ENCODE data around the gene LRPAP1. TPM values are rescaled to one million over a fixed set of nuclear protein-coding genes. Genes with fewer than 3 reads are reported as not detected.

The LRPAP1 gene
- total and polyA plus RNA-seq, 2 donors (not counting 1 experiment from before 2014, with no cell fraction given), result 64.6 to 86.8 TPM

- H3K27ac Mint-ChIP-seq, result no peak overlapping the region
- Histone ChIP-seq H3K4me1 (ENCODE audit: control insufficient read depth in 2 of 2, insufficient read depth in 2 of 2, low read length in 2 of 2) (no peaks in the 10 kb centered on the region), H3K9ac (ENCODE audit: low read length) (no peak overlapping the region), H4K20me1 (ENCODE audit: control insufficient read depth, insufficient read depth, low read length, poor library complexity, severe bottlenecking) (peaks cover 26% of the 10 kb centered on the region), H3K79me2 (ENCODE audit: control insufficient read depth, insufficient read depth, low read length) (peaks cover 16% of the 10 kb centered on the region), H3K27ac (ENCODE audit: low read length in 2 of 2) (no peak overlapping the region), H3K27me3 (replicated peaks in 1 of 4; ENCODE audit: control extremely low read depth in 1 of 4, control insufficient read depth in 3 of 4, insufficient read depth in 4 of 4, low read length in 3 of 4) (no peaks in the 10 kb centered on the region), H3K9me3 (ENCODE audit: control extremely low read depth in 1 of 3, control insufficient read depth in 2 of 3, insufficient read depth in 1 of 3, low read length in 2 of 3) (peaks cover 0 to 5% (median 0%) of the 10 kb centered on the region in 3 donors), H3K4me2 (replicated peaks; ENCODE audit: low read depth, low read length, poor library complexity, severe bottlenecking) (no peak overlapping the region), H3K4me3 (ENCODE audit: control extremely low read depth in 1 of 5, extremely low read depth in 1 of 5, insufficient read depth in 1 of 5, low read depth in 2 of 5, low read length in 4 of 5) (no peak overlapping the region), H3K36me3 (replicated peaks in 1 of 2; ENCODE audit: control extremely low read depth in 1 of 2, control insufficient read depth in 1 of 2, extremely low read depth in 1 of 2, insufficient read depth in 2 of 2, low read length in 1 of 2) (peaks cover 2 to 72% of the 10 kb centered on the region in 2 experiments), H2AFZ (ENCODE audit: insufficient read depth, low read depth, low read length, poor library complexity, severe bottlenecking) (no peak overlapping the region)
- no peak for ATAC-seq (ENCODE audit: low read depth)
- intact Hi-C loops (cut with micrococcal nuclease), result no loop called here
- WGBS (ENCODE audit: insufficient coverage), result 97% methylated on average over 5 of the region's 6 CpGs
- CTCF ChIA-PET, result no interaction called here
- POLR2A ChIA-PET, result no interaction called here
- no peak for DNase-seq
- no peaks in the 10 kb centered on the region for H3K27me3 Mint-ChIP-seq
- no peak overlapping the region for H3K4me3 Mint-ChIP-seq
- TF ChIP-seq EZH2 (IDR thresholded peaks at IDR 0.05; ENCODE audit: borderline replicate concordance, insufficient read depth, low read depth, low read length, poor library complexity, severe bottlenecking), result no peak
- no peak for TF ChIP-seq CTCF (IDR thresholded peaks at IDR 0.05)
- H3K9me3 Mint-ChIP-seq (ENCODE audit: insufficient read depth), result no peaks in the 10 kb centered on the region
- peaks cover 1% of the 10 kb centered on the region for H3K4me1 Mint-ChIP-seq
These were observed 21.0 kb downstream of the LRPAP1 start for GRCh38 chr4:3511187-3511586.

- WGBS (ENCODE audit: insufficient coverage), result 91% methylated on average over 16 of the region's 16 CpGs
- CTCF ChIA-PET, result no interaction called here
These were observed 21.7 kb downstream of the LRPAP1 start for GRCh38 chr4:3510481-3510880.

More at GRCh38 chr4:3510481-3510880, 21.7 kb downstream of the LRPAP1 start:
- Mint-ChIP-seq H3K4me1 (peaks cover 1% of the 10 kb centered on the region), H3K27me3 (no peaks in the 10 kb centered on the region), H3K4me3 (no peak overlapping the region), H3K9me3 (ENCODE audit: insufficient read depth) (no peaks in the 10 kb centered on the region), H3K27ac (no peak overlapping the region)
- Histone ChIP-seq H3K27me3 (replicated peaks in 1 of 4; ENCODE audit: control extremely low read depth in 1 of 4, control insufficient read depth in 3 of 4, insufficient read depth in 4 of 4, low read length in 3 of 4) (no peaks in the 10 kb centered on the region), H3K36me3 (replicated peaks in 1 of 2; ENCODE audit: control extremely low read depth in 1 of 2, control insufficient read depth in 1 of 2, extremely low read depth in 1 of 2, insufficient read depth in 2 of 2, low read length in 1 of 2) (peaks cover 2 to 66% of the 10 kb centered on the region in 2 experiments), H3K9me3 (ENCODE audit: control extremely low read depth in 1 of 3, control insufficient read depth in 2 of 3, insufficient read depth in 1 of 3, low read length in 2 of 3) (peaks cover 0 to 5% (median 0%) of the 10 kb centered on the region in 3 donors), H3K9ac (ENCODE audit: low read length) (no peak overlapping the region), H3K27ac (ENCODE audit: low read length in 2 of 2) (no peak overlapping the region), H4K20me1 (ENCODE audit: control insufficient read depth, insufficient read depth, low read length, poor library complexity, severe bottlenecking) (peaks cover 31% of the 10 kb centered on the region), H3K79me2 (ENCODE audit: control insufficient read depth, insufficient read depth, low read length) (peaks cover 23% of the 10 kb centered on the region), H3K4me3 (ENCODE audit: control extremely low read depth in 1 of 5, extremely low read depth in 1 of 5, insufficient read depth in 1 of 5, low read depth in 2 of 5, low read length in 4 of 5) (no peak overlapping the region), H3K4me1 (ENCODE audit: control insufficient read depth in 2 of 2, insufficient read depth in 2 of 2, low read length in 2 of 2) (no peaks in the 10 kb centered on the region), H2AFZ (ENCODE audit: insufficient read depth, low read depth, low read length, poor library complexity, severe bottlenecking) (no peak overlapping the region), H3K4me2 (replicated peaks; ENCODE audit: low read depth, low read length, poor library complexity, severe bottlenecking) (no peak overlapping the region)
- intact Hi-C loops (cut with micrococcal nuclease), result no loop called here
- TF ChIP-seq EZH2 (IDR thresholded peaks at IDR 0.05; ENCODE audit: borderline replicate concordance, insufficient read depth, low read depth, low read length, poor library complexity, severe bottlenecking), result no peak
- TF ChIP-seq CTCF (IDR thresholded peaks at IDR 0.05), result no peak
- DNase-seq, result no peak
- POLR2A ChIA-PET, result no interaction called here
- ATAC-seq (ENCODE audit: low read depth), result no peak
